GM21619 (cell line): Measurements from ENCODE around the gene SEMA5A.
"Not testable (repeated sequence)": the region's sequence is repeated elsewhere in the genome, so short reads cannot be mapped to it uniquely, and the experiment has no call there.

Experiments used
- ATAC-seq: cut with Tn5 transposase; IDR thresholded peaks from one replicate; pipeline ENCODE4 v1.9.1; 2021; ENCODE audit not compliant: unreplicated experiment

The SEMA5A gene

DNA sequence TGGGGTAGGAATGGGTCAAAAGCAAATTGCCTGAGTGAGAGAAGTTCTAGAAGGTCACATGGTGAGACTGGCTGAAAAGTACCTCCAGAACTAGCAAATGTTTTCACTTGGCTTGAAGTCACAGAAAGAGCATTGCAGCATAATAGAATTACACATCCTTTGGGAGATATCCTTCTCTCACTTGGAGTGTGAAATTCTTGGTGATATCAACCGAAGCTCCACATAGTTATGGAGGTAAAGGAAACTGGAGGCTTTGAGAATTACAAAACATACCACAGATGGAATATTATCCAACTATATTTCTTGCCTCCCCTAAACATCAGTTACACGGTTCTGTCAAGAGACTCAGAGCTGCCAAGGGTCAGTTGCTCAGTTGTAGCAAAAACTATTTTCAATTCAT lies 182.4 kb downstream of the SEMA5A start:
- no peak for ATAC-seq

DNA sequence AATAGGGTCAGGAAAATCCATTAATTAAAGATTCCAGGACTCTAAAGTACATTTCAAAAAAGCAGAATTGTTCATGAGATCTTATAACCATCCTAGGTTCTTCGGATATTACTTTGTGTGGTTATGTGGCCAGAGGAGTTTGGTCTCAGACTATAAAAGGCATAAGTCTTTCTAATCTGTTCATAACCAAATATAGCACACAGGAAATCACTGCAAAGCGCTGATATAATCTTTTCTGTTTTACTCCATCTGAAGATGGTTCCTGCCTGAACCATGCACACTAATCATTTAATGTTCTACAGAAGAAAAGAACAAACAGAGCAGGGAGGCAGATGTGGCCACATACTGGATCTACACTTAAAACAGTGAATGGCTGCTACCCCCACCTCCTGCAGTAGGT lies 182.8 kb downstream of the SEMA5A start:
- ATAC-seq: peak; percentile 37

DNA sequence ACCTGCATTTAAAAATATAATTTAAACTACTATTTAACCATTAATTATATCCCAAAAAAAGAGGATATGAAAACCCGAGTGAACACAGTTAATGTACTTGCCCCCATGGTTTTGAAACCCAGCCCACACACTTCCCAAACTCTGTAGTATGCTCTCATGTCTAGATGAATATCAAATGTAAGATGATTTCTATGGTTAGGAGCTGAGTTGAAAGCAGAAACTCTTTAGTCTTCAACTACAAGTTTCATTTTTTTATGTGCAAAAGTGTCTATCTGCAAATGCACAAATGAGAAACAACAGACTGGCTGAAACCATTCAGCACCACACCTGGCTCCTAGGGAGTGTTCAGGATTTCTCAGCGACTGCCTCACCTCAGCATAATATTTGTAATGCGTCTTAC lies 183.3 kb downstream of the SEMA5A start:
- ATAC-seq: peak; percentile 44

DNA sequence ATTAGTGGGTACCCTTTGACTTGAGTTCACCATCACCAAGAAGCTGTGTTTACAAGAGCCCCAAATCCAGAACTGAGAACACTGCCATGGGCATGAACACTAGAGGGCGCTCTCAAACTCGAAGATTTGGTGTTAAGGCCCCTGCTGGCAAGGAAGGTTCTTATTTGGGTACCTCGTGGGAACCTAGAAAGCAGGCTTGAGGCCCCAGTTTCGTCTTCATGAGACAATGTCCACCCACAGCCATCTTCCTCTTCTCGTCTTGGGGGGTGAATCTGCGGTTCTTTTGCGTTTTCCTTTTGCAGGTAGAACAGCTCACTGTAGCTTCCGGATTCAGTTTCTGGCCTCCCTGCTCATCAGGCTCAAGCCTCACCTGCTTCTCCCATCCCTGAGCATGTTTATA lies 184.0 kb downstream of the SEMA5A start:
- peak; percentile 74 for ATAC-seq

DNA sequence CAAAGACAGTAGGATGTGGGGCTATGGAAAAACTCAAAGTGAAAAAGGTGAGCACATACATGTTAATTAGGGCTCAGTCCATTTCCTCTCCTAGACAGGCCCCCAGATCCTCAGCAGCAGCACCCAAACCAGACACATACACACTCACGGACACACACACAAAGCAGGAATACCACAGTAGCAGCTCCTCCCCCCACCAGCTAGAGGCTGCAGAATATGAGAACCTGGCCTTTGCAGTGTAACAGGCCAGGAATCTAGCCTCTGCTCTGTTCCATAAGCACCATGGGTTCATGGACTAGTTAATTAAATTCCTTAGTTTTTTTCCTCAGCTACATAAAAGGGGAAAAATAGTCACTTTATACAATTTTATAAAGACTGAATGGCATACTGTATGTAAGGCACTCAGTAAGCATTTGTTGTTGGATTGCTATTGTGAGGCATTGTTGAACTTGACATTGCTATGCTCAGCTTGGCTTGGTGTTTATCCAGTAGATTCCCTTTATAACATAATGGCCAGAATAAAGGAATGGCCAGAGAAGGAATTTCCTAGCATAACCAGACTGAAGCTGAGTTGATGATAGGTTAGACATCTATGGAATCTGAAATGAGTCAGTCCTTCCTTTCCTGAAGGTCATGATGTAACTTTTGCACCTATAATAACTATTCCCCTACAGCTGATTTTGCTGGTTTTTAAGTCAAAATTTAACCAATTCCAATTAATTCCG lies 186.8 kb downstream of the SEMA5A start:
- no peak for ATAC-seq

DNA sequence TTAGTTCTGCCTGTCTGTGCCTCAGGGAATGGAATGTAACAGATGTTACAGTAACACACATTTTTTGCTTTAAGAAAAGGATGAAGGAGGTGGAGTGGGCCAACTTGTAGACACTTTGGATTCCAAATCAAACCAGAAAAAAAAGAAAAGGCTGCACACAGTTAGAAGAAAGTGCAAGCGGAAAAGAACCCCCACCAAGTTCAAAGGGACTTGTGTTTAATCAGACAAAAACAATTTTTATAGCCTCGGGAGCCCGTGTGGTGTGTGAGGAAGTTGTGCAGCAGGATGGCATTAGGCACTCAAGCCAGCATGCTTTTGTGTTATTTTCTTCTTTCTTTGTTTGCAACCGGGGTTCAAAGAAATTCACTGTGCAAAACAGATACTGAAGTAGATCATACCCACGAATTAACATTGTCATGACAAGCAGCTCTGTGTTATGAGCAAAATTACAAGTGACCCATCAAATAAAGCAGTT lies 189.5 kb downstream of the SEMA5A start:
- ATAC-seq: no peak

DNA sequence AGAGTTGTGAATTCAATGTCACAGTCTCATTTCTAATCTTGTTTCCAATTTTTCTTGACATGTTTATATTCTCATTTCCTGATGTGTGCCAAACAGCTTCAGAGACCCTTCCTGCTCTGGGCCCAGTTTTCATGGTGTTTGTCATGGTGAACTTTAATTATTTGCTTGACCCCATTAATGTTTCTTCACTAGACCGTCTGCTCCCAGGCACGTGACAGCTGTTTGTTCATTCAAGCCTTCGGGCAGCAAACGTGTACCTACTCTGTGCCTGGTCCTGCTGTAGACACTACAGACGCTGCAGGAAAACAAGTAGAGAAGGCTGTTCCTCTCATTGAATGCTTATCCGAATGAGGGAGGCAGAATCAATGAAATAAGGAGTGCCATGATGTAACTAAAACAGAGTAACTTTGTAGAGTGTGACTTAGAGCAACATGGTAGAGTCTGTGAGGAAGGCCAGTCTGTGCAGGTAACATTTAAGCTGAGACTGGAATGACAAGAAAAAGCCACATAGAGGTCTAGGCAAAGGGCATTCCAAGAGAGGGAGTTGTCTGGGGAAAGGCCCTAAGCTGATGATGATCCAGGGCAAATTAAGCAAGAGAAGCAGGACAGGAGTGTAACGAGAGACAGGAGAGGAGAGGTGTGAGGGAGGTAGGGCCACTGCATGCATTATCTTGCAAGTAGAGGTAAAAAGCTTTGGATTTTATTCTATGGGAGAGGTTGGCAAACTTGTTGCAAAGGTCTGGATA lies 191.4 kb downstream of the SEMA5A start:
- no peak for ATAC-seq

DNA sequence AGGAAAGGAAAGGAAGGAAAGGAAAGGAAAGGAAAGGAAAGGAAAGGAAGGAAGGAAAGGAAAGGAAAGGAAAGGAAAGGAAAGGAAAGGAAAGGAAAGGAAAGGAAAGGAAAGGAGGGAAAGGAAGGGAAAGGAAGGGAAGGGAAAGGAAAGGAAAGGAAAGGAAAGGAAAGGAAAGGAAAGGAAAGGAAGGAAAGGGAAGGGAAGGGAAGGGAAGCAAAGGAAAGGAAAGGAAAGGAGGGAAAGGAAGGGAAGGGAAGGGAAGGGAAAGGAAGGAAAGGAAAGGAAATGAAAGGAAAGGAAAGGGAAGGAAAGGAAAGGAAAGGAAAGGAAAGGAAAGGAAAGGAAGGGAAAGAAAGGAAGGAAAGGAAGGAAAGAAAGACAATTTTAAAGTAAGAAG lies 192.8 kb downstream of the SEMA5A start:
- ATAC-seq: not testable (repeated sequence)

DNA sequence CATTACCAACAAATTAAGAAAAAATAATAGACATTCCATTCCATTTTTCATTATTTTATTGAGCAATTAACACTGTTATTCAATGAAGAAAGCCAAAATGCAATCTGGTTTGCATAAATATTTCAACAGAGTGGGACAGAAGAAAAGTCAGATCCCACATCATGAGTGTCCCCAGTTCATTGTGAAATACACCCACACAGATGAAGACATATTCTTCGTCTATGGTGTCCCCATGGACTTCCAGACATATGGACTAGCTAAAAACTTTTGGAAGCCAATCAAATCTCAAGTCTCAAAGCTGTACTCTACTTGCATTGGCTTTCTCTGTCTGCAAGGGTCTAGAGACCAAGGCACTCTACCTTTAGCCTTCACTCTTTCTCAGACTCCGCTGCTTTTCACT lies 194.3 kb downstream of the SEMA5A start:
- no peak for ATAC-seq

DNA sequence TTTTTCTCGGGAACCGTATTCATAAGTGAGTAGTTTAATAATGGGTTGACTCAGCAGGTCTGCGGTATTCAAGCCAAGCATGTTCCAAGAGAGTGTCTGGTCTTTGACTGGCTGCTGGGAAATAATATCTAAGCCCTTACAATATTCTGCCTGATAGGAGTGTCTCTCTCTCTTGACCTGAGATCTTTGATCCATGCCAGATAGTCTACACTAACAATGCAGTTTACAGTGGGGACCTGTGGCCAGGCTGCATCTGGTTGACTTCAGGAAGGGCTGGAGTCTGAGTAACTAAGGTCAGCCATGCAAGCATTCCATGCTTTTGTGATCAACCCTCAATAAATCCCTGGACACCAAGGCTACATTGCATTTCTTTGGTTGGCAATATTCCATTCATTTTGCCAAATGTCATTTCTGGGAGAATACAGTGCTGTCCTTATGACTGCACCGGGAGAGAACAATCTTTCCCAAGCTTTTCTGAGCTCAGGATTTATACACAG lies 195.5 kb downstream of the SEMA5A start:
- no peak for ATAC-seq

DNA sequence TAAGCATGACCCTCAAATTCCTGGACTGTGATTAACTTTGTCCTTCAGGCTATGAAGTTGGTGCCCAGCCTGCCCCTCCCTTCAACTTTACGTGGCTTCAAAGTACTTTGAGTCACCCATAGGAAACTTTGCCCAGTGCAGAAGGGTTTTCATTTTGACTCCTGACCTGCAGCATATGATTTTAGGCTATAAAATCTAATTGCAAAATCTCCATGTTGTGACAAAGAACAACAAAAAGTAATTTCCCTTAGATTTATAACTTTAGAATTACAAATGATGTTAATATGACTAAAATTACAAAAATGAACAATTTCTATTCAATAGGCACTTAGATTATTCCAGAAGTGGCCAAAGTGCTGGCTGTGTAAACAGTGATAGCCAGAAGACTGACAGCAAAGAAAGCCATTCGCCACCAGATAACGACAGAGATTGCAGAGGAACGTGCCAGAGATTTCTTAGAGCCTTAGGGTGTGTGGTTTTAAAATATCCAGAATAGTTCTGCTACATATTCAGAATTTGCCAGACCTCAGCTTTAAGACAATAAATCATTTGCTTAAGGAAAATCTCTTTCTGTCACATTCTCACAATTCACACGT lies 197.4 kb downstream of the SEMA5A start:
- ATAC-seq: no peak

DNA sequence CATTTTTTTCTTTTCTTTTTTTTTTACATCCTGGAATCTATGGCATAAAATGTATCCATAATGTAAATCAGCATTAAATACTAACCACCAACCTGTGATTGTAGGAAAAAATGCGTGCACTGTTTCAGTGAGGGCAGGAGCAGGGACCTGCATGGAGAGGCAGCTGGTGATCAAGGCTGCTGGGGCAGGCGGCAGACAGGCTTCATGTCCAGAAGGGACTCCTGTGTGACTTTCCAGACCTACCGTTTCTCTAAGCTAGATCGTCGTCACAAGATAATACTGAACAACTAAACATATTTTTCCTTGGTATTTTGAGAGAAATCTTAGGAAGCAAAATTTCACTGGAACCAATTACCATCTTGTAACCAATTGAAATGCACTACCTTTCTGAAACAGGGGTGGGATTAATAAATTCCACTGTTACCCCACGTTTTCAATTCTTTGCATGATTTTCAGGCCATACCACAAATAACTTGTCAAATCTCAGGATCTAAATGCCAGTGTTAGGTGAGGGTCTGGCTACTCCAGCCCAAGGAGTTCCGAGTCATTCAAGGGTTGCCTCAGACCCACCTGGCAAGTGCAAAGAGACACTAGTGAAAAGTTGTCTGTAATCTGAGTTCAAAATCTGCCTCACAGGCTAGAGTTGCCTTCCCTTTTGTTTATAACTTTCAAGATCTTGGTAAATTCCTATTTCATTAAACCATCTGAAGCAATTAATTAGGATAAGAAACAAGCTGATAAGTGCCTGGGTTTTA lies 198.2 kb downstream of the SEMA5A start:
- ATAC-seq: no peak

DNA sequence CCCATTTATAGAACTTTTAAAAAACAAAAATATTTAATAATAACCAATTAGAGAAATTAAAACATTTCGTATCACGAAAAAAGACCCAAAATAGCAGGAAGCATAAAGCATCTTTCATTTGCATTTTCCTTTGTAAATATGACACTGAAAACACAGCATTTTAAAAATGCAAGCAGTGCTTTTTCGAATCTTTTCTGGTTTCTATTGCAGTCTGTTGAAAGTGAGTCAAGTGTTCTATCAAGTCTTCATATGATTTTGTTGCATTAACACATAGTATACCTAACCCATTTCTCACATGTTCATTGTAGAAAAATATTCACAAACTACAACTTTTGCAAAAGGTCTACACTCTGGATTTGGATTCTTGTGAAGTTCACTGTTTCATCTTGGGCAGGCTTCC lies 198.8 kb downstream of the SEMA5A start:
- no peak for ATAC-seq

DNA sequence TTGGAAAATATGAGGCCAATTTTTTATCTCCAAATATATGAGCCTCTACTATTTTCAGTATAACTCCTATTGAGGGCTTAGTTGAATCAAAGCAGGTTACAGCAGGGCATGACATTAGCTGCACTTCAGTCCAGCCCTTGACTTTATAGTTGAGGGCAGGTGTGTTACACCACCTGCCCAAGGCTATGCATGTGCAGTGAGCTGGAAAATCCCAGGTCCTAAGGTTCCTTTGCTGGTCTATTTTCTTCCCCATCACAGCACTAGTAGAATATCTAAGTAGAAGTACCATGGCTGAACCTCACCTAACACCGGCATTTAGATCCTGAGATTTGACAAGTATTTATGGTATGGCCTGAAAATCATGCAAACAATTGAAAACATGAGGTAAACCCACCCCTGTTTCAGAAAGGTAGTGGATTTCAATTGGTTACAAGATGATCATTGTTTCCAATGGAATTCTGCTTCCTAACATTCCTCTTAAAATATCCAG lies 201.1 kb downstream of the SEMA5A start:
- ATAC-seq: no peak

DNA sequence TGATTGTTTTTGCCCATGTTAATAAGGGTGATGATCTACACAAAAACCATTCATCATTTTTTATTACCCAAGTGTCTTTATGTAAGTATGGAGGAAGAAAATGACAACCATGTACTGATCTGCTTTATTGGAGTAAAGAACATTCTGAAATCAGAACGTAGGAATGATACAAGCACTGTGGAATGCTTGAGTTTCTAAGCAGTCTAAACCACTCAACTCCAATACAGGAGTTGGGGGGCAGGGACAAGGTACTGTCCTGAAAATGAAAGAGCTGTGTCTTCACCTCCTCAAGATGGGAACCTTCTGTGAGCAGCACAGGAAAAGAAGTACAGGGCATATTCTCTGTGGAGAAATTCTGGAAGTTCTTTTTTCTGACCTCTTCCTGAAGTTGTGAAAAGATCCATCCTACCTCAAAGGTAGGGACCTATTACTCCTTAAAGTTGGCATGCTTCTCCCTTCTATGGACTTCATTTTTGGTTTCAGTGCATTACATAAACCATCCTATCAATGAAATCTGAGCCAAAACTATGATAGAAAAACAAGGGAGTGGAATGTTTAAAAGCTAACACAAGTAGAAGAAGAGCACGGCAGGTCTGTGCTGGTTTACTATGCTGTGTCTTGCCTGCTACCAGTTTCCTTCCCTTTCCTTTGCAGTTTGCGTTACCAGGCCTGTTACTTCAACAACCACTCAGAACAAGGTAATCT lies 202.6 kb downstream of the SEMA5A start:
- no peak for ATAC-seq

DNA sequence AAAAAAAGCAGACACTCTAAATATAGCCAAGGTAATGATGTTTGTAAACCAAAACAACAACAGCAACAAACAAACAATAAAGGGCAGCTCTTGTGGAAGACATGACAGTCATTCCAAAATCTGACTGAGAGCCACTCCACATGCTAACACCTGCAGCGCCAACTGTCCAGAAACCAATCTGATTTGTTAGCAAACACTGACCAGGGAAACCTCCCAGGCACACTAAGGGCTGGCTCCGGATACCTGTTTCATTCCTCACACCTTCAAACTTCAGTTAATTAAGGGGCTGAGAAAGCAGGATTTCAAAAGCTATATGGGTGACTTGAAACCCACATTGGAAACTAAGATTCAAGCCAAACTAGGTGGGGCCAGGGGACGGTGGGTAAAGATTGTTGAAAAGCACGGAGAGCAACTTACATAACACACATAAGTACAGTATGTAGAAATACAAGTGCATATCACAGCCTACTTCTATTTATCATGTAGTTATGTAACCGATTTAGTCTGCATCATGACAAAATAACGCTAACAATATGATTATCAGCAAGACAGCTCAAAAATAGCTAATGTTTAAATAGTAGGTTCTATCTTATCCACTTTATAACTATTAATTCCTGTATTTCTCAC lies 203.6 kb downstream of the SEMA5A start:
- no peak for ATAC-seq

DNA sequence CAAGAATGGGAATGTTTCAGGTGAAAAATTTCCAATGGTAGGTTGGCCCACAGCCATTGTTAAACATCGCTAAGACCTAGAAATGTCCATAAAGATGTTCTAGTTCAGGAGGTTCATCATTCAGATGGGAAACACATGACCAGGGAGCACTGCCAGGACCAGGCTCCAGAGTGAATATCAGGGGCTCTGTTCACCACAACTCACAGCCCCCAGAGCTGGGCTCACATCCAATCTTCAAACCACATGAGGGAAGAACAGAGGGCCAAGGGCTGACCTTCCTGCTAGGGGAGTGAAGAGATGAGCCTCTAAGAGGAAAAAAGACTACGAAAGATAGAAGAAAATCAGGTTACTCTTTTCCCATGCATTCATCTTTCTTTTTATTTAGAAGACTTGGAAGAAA lies 205.8 kb downstream of the SEMA5A start:
- ATAC-seq: no peak

DNA sequence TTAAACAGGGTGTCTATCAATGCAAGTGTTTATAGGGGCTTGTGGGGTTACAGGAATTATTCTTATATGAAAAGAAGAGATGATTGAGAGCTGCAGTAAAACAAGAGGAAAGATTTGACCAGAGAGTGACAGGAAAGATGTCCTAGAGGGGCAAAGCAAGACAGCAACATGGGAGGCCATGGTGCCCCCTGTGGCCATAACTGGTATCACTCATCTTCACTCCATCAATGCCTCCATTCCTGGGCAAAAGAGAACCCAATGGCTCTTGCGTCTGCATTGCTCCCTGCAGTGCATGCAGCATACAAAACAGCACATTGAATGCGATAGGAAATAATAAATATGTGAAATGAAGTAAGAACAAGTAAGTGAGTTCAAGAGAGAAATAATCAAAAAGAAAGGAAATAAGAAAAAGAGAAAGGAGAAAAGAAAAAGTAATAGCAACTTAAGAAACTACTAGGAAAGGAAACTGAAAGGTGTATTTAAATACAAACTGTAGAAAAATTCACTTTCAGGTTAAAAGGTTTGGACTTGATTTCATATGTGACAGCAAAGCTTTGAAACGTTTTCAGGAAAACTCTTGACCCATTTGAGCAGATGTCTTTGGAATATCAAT lies 206.6 kb downstream of the SEMA5A start:
- ATAC-seq: no peak

DNA sequence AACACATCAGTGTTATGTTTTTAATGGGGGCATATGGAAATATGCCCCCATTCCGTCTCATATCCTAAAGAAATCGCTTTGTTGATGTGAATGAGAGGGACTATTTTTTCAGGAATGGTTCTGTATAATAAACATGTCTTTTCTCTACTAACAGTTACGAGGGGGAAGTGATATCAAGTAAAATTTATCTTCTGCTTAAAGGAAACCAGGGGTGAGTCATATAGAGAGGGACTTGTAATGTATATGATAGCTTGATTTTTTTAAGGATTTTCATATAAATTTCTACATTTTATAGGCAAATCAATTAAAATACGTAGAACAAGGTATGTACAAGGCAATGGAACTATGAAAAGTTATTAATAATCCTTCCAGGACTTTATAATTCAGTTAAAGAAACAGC lies 207.1 kb downstream of the SEMA5A start:
- no peak for ATAC-seq
